ENCODE data around the gene DLST. TPM values are rescaled to one million over a fixed set of nuclear protein-coding genes. Genes with fewer than 3 reads are reported as not detected.
A peak's percentile ranks its signal among the peaks of the same experiment; 100 is the strongest.

The DLST gene
- total RNA-seq, 1 donor from 2014 or later: 35.6 TPM

DNA sequence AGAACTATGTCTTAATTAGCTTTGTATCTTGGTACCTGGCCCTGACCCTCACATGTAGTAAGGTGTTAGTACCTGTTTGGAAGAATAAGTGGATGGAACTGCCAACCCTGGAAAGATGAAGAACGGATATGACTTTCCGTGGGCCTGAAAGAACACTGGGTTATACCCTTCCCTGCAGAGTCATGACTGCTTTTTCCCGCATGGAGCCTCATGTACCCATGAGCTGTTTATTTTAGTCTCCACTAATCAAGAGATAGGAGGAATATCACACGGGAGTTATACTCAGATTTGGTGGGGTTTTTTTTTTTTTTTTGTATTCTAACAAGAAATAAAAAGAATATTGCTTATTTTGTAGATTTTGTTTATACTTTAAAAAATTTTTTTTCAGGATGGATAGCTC lies 15.9 kb downstream of the DLST start:
- DNase-seq: no peak

DNA sequence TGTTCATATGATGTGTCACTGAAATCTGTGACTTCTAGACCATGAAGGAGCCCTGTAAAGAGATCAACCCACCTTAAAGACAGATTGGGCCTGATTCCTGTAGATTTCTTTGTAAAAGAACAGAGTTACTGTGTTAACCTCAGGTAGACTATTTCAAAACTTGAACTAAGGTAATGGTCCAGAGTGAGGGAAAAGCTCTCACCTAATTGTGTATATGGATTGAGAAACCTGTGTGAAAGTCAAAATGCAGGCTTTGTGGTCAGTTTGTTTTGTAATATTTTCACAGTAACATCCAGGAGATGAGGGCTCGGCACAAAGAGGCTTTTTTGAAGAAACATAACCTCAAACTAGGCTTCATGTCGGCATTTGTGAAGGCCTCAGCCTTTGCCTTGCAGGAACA lies 16.4 kb downstream of the DLST start:
- DNase-seq: no peak

DNA sequence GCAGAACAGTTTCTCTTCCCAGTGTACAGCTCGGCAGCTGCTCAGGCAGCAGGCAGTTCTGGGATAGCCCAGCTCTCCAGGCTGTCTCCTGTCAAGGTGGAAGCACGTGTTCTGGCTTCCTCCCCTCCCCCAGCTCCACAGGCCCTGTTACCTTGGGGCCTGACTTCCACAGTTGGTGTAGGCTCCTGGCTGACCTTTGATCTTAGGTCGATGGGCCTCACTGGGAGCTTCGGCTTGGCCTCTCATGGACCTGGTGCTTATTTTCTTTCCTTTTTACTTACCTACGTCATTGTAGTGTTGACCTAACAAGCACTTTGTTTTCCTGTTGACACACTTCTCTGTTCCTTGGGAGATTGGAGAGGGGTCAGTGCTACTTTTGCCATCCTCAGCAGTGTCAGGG lies 17.0 kb downstream of the DLST start:
- no peak for DNase-seq

DNA sequence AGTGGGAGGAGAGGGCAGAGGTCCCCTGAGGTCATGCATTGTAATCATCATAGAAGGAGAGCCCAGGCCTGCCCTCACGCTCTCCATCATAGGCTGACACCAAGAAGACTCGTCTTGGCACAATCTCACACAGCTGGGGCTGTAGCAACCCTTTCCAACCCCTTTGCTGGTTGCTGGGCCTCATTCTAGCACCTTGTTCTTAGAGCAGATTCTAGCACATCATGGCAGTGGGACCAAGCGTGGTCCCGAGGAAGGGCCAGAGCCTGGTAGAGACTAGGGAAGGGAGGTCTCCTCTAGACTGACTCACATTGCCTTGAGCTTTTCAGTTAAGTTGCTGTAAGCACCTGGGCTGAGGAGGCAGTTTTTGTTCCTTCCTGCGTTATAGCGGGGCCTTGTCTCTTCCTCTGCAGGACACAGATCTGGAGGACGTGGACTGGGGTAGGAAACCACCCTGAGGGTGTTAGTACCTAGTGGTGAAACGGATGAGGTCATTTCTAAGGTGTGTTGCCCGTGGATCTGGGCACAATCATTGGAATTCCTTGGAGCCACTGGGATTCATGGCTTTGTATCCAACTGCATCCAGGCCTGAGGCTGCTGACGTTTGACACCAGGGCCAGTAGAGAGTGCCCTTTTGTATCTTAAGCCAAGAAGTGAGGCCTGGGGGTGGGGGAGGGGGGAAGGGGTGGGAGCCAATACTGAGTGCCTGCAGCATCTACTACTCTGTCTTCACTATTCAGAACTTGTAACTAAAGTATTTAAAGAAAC lies 21.4 kb downstream of the DLST start:
- no peak for DNase-seq

DNA sequence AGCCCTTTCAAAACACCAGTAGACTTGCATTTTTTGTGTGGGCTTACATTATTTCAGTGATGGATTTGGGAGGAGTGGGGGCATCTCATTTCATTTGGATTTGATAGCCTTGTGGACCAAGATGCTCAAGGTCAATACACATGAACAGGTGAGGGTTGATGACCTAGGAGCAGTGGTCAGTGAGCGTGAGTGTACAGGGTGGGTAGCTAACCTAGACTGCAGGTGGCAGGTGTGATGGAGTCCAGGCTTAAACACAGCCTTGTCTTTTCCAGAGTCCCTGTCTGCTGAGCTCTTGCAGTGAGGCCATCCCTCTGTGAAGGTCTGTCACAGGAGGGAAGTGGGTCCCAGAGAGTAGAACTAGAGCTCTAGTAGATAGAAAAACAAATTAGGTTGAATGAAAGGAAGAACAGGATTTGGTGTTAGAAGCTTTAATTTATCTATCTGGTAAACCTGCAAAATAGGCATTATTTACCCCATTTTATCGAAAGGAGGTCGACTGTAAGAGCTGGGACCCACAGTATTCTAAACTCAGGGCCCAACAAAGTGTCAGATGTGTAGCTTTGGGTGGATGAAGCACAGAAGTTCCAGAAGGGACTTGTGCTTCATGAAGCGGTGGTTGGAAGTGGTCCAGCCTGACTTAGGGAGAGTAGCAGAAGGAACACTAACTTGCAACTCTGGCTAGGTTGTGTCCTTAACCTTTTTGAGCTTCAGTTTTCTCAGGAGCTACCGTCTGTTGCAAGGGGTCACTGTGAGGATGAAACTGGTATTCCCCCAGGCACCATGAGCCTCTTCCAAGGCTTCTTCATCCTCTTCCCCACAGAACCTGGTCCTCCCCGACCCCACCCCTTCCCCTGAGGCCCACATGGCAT lies 23.2 kb downstream of the DLST start:
- DNase-seq: no peak

DNA sequence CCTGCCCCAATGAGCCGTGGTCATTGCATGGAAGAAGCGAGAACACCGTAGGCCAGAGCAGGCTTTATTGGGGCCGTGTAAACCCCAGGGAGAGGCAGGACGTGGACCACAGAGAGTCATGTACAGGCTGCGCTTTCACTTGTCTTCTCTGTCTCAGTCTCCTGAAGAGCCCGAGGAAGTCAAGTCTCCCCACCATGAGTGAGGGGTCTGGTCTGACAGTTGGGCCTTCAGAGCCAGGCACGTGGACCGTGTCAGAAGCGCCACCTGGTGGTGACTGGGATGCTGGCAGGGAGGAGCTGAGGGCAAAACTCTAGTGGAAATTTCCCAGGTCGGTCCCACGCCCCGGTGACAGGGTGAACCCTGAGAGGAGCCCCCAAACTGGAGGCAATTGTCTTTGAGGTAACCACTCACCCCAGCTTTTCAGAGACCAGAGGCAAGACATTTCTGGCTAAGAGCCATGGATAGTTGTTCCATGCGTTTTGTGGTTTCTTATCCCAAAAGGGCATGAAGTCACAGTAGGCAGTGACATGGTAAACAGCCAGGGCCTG lies 24.0 kb downstream of the DLST start:
- DNase-seq: peak; percentile 12

DNA sequence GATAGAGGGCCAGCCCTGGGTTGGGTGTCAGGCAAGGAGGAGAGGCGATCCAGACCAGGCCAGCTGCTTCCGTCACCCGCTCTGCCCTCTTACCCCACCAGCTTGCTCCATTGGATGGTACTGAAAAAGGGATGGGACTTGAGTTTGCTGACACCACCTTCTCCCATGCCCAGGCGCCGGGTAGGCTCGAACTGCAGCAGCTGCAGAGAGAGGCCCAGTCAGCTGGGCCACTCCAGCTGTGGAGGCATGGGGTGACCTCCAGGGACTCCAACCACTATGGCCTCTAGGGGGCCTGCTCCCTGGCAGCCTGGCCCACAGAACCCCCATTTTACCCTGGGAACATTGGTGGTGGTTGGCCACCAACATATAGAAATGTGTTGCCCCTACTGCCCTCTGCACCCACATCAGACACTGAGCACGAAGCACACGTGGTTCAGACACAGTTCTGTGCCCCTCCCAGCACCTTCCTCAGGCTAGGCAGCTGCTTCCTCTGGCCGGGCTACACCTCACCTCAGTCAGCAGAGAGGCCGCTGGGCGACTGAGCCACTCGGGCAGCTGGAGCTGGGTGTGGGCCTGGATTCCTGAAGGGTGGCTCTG lies 25.3 kb downstream of the DLST start:
- DNase-seq: no peak

DNA sequence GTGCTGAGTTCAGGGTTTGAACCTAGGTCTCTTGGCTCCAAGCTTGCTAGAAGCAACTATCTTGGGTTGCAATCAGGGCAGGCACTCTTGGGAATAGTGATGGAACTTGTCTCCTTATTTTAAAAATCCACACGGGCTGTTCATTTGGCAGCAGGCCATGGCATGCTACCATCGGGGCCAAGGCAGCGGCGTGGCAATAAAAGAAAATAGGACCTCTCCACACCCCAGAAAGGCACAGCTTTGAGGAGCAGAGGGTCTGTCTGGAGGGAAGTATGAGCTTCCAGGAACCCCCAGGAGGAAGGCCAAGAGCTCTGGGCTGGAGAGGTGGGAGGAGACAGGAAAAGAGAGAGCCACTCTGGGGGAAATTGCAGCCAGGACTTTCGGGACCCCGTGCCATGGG lies 26.0 kb downstream of the DLST start:
- DNase-seq: no peak

DNA sequence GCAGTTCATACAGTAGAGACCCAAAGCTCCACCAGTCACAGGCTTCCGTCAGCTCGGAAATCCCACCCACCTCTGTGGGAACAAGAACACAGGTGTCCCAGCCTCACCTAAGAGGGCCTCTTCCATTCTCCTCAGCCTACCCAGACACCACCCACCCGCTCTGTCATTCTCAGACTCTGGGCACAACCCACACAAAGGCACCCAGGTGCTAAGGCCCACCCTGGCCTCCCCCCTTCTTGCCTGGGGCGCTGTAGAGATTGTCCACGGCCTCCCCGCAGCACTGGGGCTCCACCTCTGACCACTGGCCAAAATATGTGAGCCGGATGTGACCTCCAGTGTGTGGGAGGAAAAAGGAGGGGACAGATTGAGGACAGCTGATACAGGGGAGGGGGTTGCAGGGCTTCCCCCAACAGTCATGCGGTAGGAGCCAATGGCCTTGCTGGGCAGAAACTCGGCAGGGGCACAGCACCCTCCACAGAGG lies 27.2 kb downstream of the DLST start:
- DNase-seq: no peak

DNA sequence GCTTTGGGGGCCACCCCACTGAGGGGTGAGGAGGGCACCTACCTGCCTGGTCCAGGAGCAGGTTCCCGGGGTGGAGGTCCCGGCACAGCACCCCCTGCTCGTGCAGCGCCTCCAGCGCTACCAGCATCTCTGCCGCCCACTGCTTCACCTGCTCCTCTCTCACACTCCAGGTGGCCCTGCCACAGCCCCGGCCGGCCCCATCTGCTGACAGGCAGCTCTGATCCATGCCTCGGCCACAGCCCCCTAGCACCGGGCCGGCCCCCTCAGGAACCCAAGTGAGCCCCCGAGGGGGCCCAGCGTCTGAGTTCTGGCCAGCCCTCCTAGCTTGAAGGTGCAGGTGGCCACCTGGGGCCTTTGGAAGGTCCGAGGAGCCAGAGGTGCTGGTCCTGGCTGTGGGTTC lies 27.8 kb downstream of the DLST start:
- no peak for DNase-seq

DNA sequence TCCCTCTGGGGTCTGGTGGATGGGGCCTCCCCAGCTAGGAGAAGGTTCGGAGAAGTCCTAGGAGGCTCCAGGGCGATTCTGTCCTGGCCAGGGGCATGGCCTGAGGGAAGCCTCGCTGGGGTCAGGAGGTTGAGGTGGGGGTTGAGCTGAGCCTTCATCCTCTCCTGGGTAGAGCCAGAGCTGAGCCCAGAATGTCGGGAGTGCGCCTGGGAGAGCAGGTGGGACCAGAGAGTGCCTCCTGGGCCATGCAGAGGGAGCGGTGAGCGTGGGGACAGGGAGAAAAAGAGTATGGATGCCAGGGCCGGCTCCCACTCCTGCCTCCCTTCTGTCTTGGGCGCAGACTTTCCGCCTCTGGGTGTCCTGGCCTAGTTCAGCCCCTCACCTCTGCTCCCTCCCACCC lies 28.2 kb downstream of the DLST start:
- DNase-seq: no peak

DNA sequence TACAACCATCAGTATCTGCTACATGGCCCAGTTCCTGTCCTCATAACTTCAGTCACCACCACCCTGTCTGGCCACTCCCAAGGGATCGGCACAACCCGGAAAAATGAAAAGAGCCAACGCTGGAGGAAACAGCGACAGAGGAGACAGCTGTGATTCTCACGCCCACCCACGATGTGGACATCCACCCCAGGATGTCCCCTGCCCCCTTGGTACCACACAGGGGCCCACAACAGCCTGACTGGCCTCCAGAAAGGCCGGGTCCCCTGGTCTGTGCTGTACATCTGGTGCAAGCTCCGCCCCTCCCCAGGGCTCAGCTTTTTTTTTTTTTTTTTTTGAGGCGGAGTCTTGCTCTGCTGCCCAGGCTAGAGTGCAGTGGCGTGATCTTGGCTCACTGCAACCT lies 28.8 kb downstream of the DLST start:
- no peak for DNase-seq

DNA sequence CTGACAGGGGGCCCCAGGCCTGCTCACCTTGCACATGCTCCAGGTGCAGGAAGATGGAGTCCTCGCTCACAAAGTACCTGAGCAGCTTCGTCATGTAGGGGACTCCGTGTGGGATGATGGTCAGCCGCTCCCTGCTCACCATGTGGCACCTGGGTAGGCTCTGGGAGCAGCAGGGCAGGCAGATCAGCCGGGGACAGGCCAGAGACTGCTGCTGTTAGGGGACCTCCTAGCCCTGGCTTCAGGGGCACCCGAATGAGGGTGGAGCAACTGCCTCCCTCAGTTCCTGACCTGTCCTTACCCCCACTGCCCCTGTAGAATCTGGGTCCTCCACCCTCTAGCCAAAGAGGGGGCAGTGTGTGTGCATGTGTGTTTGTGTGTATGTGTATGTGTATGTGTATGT lies 29.5 kb downstream of the DLST start:
- no peak for DNase-seq

DNA sequence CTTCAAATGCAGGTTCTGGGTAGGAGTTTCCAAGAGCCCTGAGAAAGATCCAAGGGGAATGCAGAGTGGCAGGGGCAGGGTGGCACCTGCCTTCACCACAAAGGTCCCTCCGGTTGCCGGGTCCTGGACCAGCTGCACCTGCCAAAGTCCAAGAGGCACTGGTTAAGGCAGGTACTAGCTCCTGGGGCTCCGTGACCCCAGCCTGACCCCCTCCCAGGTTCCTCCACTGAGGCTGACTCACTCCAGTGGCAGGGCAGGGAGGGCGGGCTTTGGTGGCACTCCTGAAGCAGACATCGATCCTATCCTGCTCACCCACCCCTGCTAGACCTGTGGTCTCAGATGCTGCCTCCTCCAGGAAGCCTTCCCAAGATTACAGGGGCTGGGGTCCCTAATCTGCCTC lies 30.0 kb downstream of the DLST start:
- no peak for DNase-seq

DNA sequence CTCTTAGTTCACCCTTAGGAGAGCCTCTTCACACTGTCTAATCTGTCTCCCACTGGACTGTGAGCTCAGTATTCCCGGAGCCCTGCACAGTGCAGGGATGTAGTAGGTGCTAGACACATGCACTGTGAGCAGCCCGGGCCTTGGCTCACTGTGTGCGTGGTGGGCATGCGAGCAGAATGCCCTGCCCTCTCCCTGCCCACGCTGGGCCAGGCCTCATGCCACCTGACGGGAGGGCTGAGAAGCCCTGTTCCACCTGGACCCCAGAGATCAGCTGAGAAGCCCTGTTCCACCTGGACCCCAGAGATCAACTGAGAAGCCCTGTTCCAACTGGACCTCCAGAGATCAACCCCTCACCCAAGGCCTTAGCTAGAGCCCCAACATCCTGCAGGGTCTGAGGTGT lies 30.4 kb downstream of the DLST start:
- DNase-seq: no peak

DNA sequence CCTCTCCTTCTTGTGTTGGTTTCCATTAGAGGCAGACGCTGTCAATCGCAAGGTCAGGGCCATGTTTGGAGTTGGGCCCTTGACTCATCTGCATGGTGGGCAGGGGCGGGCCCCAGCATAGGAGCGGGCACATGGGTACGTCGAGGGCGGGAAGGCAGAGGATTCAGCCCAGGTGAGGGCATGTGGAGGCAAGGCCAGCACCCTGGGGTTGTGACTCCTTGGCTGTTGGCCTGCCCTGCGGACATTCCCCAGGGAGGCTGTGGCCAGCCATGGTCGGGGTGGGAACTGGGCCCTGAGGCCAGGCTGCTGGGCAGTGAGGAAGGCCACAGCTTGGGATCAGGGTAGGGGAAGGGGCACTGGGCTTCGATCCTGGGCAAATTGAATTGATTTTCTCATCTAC lies 31.1 kb downstream of the DLST start:
- no peak for DNase-seq

DNA sequence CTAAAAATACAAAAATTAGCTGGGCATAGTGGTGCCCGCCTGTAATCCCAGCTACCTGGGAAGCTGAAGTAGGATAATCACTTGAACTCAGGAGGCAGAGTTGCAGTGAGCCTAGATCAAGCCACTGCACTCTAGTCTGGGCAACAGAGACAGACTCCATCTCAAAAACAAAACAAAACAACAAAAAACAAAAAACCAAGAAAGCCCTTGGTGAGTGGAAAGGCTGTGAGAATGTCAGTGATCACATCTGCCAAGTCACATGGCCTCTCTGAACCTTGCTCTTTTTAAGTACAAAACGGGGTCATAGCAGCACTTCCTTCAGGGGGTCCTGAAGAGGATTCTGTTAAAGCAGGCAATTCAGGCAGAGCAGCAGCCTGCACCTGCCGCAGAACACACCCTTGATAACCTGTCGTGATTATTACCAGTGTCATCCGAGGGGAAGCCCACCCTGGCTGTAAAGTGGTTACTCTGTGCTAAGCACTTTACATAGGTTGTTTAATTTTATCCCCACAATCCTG lies 31.7 kb downstream of the DLST start:
- no peak for DNase-seq

DNA sequence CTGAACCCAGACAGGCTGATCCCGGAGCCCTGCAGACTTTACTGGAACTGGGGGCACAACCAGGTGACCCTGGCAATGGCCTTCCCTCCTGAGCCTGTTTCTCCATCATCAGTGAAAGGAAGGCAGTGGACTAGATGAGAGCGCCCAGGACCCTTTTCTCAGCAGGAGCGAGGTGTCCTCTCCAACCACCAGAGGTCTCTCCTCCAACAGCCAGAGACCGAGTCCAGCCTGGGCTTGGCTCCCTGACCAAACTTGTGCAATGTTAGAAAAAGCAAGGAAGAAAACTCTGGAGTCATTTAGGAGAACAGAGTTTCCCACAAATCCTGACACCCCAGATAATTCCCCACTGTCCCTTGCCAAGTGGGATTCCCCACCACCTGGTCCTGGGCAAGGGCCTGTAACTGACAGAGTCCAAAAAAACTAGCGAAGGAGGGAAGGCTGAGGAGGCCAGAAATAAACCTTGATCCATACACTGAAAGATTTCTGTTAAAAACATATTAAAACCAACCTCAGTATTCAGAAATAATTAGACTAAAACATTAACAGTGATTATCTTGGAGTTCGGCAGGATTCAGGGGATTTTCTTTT lies 32.4 kb downstream of the DLST start:
- DNase-seq: peak; percentile 13

DNA sequence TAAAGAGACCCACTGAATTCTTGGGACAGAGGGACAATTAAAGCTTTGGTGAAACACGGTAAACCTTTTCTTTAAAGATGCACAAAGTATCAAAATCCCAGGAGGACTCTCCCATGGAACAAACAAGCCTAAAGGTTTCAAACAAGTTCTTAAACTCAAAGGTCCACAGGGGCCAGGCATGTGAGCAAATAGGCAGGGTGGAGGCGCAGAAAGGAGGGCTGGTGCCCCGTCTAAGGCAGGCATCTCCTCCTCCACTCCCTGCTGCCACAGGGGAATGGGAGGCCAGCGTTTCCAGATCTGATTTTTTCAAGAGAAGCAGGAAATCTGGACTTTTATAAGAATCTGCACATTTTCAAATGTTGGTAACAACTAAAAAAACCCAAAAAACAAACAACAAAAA lies 33.7 kb downstream of the DLST start:
- no peak for DNase-seq

DNA sequence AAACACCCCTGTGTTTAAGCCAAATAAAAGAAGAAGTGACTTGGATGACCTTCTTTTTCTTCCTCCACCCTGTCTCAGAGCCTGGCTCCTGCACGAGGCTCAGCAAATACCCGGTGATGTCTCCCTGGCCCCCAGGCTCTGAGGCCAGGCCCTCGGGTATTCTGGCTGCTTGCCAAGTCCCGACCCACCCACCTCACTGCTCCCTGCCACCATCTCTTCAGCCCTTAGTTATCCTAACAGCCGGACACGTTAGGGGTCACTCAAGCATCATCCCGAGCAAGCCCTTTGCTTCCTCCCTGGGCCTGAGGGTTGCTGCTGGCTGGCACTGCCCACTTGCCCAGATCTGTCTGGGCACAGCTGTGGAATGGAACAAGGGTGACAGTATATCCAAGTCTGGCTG lies 34.1 kb downstream of the DLST start:
- DNase-seq: no peak

DNA sequence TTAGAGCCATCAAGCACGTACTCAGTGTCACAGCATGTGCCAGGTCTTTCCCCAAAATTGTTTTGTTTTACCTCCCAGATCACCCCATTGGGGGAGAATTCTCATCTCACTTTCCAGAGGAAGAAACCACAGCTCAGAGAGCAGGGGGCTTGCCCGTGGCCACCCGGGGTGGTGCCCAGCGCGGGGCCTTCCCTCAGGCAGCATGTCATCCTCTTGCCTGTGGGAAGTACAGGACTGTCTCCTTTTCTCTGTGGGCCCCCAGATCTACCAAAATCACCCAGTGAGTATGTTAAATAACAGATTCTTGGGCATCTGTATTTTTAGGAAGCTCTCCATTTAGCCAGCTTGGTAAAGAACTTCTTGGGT lies 35.4 kb downstream of the DLST start:
- DNase-seq: no peak

DNA sequence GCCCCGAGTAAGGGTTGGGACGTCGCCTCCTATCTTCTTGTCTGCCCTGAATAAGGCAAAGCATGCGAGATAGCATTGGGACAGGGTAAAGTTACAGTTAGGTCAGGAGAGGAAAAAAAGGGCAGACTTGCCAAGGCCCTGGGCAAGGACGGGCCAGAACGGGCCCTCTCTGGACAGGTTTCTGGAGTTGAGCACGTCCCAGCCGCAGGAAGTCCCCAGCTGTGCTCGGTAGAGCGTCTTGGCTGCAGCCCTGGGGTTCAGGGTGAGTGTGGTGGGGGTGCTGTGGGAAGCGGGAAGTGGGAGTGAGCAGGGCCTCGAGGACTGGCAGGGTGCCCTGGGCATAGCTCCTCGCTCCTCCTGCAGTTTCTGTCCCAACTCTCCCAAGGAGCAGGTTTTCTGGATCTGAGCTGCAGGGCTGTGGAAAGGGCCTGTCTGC lies 35.9 kb downstream of the DLST start:
- DNase-seq: no peak
